ENCODE measurements around the gene AIFM2. TPM values are rescaled to one million over a fixed set of nuclear protein-coding genes. Genes with fewer than 3 reads are reported as not detected.
"Not testable (repeated sequence)": the region's sequence is repeated elsewhere in the genome, so short reads cannot be mapped to it uniquely, and the experiment has no call there.

Gene AIFM2
- total RNA-seq, 2 experiments from 2014 or later = 7.3 to 7.9 TPM

DNA sequence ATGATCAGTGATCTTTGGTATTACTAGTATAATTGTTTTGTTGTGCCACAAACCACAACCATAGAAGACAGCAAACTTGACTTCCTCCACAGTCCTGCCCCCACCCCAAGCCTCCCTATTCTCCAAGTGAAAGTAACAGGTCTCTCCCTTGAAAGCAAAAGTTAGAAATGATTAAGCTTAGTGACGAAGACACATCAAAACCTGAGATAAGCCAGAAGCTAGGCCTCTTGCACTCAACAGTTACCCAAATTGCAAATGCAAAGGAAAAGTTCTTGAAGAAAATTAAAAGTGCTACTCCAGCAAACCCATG is 30.2 kb upstream of the AIFM2 start:
- Mint-ChIP-seq H3K4me1 (peaks cover 60% of the 10 kb centered on the region), H3K36me3 (peaks cover 38% of the 10 kb centered on the region), H3K27me3 (no peaks in the 10 kb centered on the region), H3K4me3 (peak overlapping the region; percentile 69), H3K9me3 (no peaks in the 10 kb centered on the region), H3K27ac (peak overlapping the region; percentile 88)
- ATAC-seq (ENCODE audit: low read depth) (peak; percentile 93), DNase-seq (no peak)
- POLR2A ChIA-PET = interaction anchor here (2.1 to 3.3 kb wide), 2 partner anchors 8 to 17 kb away, joined by 7 to 23 read pairs; partner anchors contain the start of genes SAR1A and TYSND1

- peaks cover 59% of the 10 kb centered on the region for H3K4me1 Mint-ChIP-seq
- H3K9me3 Mint-ChIP-seq = no peaks in the 10 kb centered on the region
- ATAC-seq (ENCODE audit: low read depth) (peak; percentile 60), DNase-seq (no peak)
- no peaks in the 10 kb centered on the region for H3K27me3 Mint-ChIP-seq
- POLR2A ChIA-PET = interaction anchor here (2.1 to 3.3 kb wide), 2 partner anchors 8 to 17 kb away, joined by 7 to 23 read pairs; partner anchors contain the start of genes SAR1A and TYSND1
- peaks cover 42% of the 10 kb centered on the region for H3K36me3 Mint-ChIP-seq
- H3K27ac Mint-ChIP-seq = peak overlapping the region; percentile 88
- peak overlapping the region; percentile 74 for H3K4me3 Mint-ChIP-seq
Measured at GRCh38 chr10:70162151-70162891, 29.7 kb upstream of the AIFM2 start.

DNA sequence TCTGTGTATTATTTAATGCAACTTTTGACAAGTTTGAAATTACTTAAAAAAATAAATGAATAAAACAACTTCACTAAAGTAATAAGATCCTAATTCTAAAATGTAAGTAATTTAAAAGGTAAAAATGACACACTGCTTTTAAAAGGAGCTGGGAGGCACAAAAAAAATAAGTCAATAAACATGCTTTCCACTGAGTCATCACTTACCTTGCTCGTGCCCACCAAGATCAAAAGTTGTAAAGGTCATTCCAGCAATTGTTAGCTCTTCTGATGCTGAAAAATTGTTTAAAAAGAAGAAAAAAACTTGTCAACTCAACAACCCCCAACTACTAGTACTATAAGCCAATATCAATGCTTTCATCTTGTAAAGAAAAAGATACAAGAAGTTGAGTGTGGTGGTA is 28.2 kb upstream of the AIFM2 start:
- no peaks in the 10 kb centered on the region for H3K27me3 Mint-ChIP-seq
- peaks cover 56% of the 10 kb centered on the region for H3K4me1 Mint-ChIP-seq
- peak overlapping the region; percentile 30 for H3K4me3 Mint-ChIP-seq
- DNase-seq (no peak), ATAC-seq (ENCODE audit: low read depth) (no peak)
- peaks cover 49% of the 10 kb centered on the region for H3K36me3 Mint-ChIP-seq
- no peak overlapping the region for H3K27ac Mint-ChIP-seq
- H3K9me3 Mint-ChIP-seq = no peaks in the 10 kb centered on the region
- POLR2A ChIA-PET = interaction anchor here (1.1 to 3.3 kb wide), 2 partner anchors 15 to 55 kb away, joined by 3 to 23 read pairs; partner anchors contain the start of gene TYSND1

DNA sequence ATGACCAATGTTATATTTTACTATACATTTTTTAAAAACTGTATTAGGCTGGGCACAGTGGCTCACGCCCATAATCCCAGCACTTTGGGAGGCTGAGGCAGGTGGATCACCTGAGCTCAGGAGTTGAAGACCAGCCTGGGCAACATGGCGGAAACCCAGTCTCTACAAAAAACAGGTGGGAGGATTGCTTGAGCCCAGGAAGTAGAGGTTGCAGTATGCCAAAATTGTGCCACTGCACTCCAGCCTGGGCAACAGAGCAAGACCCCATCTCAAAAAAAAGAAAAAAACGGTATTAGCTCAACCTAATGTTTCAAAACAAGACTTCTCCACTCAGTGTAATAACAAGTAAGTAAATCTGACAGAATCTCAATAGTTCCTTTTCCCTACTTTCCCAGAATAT is 26.7 kb upstream of the AIFM2 start:
- H3K4me3 Mint-ChIP-seq; POLR2A ChIA-PET; H3K9me3 Mint-ChIP-seq; H3K27me3 Mint-ChIP-seq; DNase-seq; ATAC-seq (ENCODE audit: low read depth): not testable (repeated sequence)
- peaks cover 54% of the 10 kb centered on the region for H3K4me1 Mint-ChIP-seq
- peaks cover 54% of the 10 kb centered on the region for H3K36me3 Mint-ChIP-seq
- peak overlapping the region; percentile 30 for H3K27ac Mint-ChIP-seq

- ATAC-seq (ENCODE audit: low read depth) = no peak
- no peak overlapping the region for H3K4me3 Mint-ChIP-seq
- H3K36me3 Mint-ChIP-seq = peaks cover 48% of the 10 kb centered on the region
- H3K27me3 Mint-ChIP-seq = no peaks in the 10 kb centered on the region
- DNase-seq = no peak
- POLR2A ChIA-PET = interaction anchor here (0.6 to 1.9 kb wide), 3 partner anchors 12 to 265 kb away, joined by 3 to 8 read pairs (median 7); partner anchors contain the start of genes SAR1A and TYSND1
- H3K4me1 Mint-ChIP-seq = peaks cover 42% of the 10 kb centered on the region
- H3K27ac Mint-ChIP-seq = no peak overlapping the region
- no peaks in the 10 kb centered on the region for H3K9me3 Mint-ChIP-seq
Measured at GRCh38 chr10:70158113-70158512, 25.5 kb upstream of the AIFM2 start.

DNA sequence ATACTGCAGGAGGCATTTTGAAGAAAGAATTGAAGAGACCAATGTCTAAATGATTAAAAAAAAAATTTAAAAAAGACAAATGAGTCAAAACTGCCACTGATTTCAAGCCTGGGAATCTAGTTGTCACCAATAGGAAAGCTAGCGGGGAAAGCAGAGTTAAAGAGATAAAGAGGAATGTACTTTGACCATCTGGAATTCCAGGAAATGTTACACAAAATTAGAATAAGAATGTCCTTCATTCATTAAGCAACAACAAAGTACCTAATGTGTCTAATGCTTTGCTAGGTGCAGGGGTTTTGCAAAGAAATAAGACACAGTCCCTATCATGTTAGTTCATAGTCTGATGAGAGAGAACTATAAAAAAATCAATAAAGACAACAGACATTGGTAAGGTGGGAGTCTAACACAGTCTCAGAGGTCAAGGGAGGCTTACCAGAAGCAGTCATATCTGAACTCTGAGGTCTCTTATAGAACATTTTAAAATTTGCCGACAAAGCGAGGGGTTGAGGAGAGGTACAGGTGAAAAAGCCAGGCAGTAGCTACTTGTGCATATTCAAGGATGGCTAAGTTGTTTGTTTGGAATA is 22.7 kb upstream of the AIFM2 start:
- peak overlapping the region; percentile 4 for H3K27ac Mint-ChIP-seq
- no peak for ATAC-seq (ENCODE audit: low read depth)

DNA sequence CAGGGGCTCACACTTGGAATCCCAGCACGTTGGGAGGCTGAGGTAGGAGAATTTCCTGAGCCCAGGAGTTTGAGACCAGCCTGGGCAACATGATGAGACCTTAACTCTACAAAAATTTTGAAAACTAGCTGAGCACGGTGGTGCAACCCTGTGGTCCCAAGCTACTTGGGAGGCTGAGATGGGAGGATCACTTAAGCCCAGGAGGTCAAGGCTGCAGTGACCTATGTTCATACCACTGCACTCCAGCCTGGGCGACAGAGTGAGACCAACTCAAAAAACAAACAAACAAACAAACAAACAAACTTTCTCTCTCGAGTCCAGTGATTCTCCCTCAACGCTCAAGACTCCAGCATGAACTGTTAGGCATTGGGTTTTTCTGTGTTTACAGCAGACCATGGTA is 15.9 kb upstream of the AIFM2 start:
- H3K27me3 Mint-ChIP-seq = no peaks in the 10 kb centered on the region
- peaks cover 18% of the 10 kb centered on the region for H3K36me3 Mint-ChIP-seq
- DNase-seq (no peak), ATAC-seq (ENCODE audit: low read depth) (no peak)
- no peaks in the 10 kb centered on the region for H3K9me3 Mint-ChIP-seq
- POLR2A ChIA-PET = no interaction called here
- H3K27ac Mint-ChIP-seq = no peak overlapping the region
- no peak overlapping the region for H3K4me3 Mint-ChIP-seq
- H3K4me1 Mint-ChIP-seq = peaks cover 22% of the 10 kb centered on the region

More for the DNA sequence above, 22.7 kb upstream of the AIFM2 start:
- H3K36me3 Mint-ChIP-seq = peaks cover 54% of the 10 kb centered on the region
- H3K9me3 Mint-ChIP-seq = no peaks in the 10 kb centered on the region
- POLR2A ChIA-PET = interaction anchor here (0.8 kb wide), 1 partner anchor 9 kb away, joined by 3 read pairs; the partner anchor contains the start of gene TYSND1
- no peak for DNase-seq
- H3K4me1 Mint-ChIP-seq = peaks cover 27% of the 10 kb centered on the region
- H3K4me3 Mint-ChIP-seq = no peak overlapping the region
- H3K27me3 Mint-ChIP-seq = no peaks in the 10 kb centered on the region

- no peak for ATAC-seq (ENCODE audit: low read depth)
- no peak for DNase-seq
- Mint-ChIP-seq H3K9me3 (no peaks in the 10 kb centered on the region), H3K27ac (peak overlapping the region; percentile 93), H3K27me3 (no peaks in the 10 kb centered on the region), H3K36me3 (peaks cover 13% of the 10 kb centered on the region), H3K4me3 (peak overlapping the region; percentile 89), H3K4me1 (peaks cover 26% of the 10 kb centered on the region)
- POLR2A ChIA-PET = interaction anchor here (1.5 to 3.5 kb wide), 5 partner anchors 11 to 50 kb away, joined by 5 to 78 read pairs (median 9); partner anchors contain the start of gene SAR1A
Measured at GRCh38 chr10:70147259-70147625, 14.6 kb upstream of the AIFM2 start.

DNA sequence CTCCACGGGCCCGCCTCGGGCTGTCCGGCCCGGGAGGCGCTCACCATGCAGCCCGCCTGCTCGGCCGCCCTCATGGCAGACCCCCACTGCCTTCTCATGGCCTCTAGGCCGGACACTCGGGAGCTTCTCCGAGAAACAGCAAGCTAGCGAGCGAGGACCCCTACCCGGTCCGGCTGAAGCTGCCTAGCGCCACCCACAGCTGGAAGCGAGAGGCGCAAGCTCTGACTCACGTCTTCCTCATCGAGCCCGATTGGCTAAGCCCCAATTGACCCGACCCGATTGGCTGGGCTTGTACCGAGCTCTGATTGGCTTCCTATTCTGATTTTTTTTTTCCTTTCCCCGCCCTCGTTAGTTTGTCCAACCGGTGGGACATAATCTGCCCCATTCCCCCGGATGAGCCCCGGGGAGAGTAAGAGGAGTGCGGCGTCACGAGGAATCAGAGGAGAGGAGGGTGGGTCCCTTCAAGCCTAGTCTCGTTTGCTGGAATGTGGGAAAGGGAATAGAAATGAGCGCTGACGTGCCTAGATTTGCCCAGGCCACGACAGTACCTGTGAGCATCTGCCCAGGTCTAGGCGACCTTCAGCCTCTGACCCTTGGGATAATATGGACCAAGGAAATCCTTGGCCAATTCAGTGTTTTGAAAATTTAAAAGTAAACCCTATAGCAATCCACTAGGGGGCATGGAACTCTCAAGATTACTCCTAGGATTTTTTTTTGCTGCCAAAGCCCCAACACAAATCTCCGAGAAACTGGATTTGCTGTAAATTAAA is 14.0 kb upstream of the AIFM2 start, which contains the start of gene TYSND1:
Gene TYSND1 (minus strand): TSS at position 212 of the 770 bp plus-strand sequence. CDS start 114 bp downstream, at position 98.
- Mint-ChIP-seq H3K9me3 (no peaks in the 10 kb centered on the region), H3K27ac (peak within 1 kb of the TSS; percentile 95), H3K4me3 (peak within 1 kb of the TSS; percentile 89), H3K4me1 (peaks cover 23% of the 10 kb centered on the region), H3K36me3 (peaks cover 10% of the 10 kb centered on the region), H3K27me3 (no peaks in the 10 kb centered on the region)
- ATAC-seq (ENCODE audit: low read depth) (peak; percentile 83), DNase-seq (peak; percentile 92)
- POLR2A ChIA-PET = interaction anchor here (0.8 to 3.5 kb wide), 21 partner anchors 9 to 259 kb away, joined by 3 to 78 read pairs (median 5); partner anchors contain the start of gene SAR1A

- H3K9me3 Mint-ChIP-seq = no peaks in the 10 kb centered on the region
- ATAC-seq (ENCODE audit: low read depth) (peak; percentile 69), DNase-seq (peak; percentile 84)
- H3K4me3 Mint-ChIP-seq = peak overlapping the region; percentile 89
- peaks cover 7% of the 10 kb centered on the region for H3K36me3 Mint-ChIP-seq
- H3K27me3 Mint-ChIP-seq = no peaks in the 10 kb centered on the region
- peak overlapping the region; percentile 95 for H3K27ac Mint-ChIP-seq
- POLR2A ChIA-PET = interaction anchor here (0.8 to 3.5 kb wide), 22 partner anchors 10 to 260 kb away, joined by 3 to 78 read pairs (median 5); partner anchors contain the start of gene SAR1A
- peaks cover 21% of the 10 kb centered on the region for H3K4me1 Mint-ChIP-seq
Measured at GRCh38 chr10:70145666-70146488, 13.3 kb upstream of the AIFM2 start.

- Mint-ChIP-seq H3K36me3 (peaks cover 4% of the 10 kb centered on the region), H3K27me3 (no peaks in the 10 kb centered on the region), H3K4me3 (peak overlapping the region; percentile 89), H3K9me3 (no peaks in the 10 kb centered on the region), H3K27ac (peak overlapping the region; percentile 78), H3K4me1 (peaks cover 22% of the 10 kb centered on the region)
- DNase-seq = no peak
- ATAC-seq (ENCODE audit: low read depth) = no peak
- POLR2A ChIA-PET = interaction anchor here (0.8 to 3.5 kb wide), 8 partner anchors 10 to 261 kb away, joined by 3 to 78 read pairs (median 10); partner anchors contain the start of gene SAR1A
Measured at GRCh38 chr10:70145166-70145665, 12.6 kb upstream of the AIFM2 start.
